HepG2 (cell line): Measurements from ENCODE around the gene ST8SIA1.

Experiments
- CHD2 ChIP-seq: IDR thresholded peaks from 2 replicates; pipeline ENCODE4 v1.6.1; 2011; ENCODE audit warnings: low read depth, low read length, improper control_type of control experiment
- FOXA3 ChIP-seq: IDR thresholded peaks from 2 replicates; pipeline ENCODE4 v1.6.1; 2016; ENCODE audit warnings: missing genetic modification reagents, missing compliant biosample characterization
- FOXM1 ChIP-seq: sonication (generic); formaldehyde crosslinking; IDR thresholded peaks from 2 replicates; pipeline ENCODE4 v1.5.0; 2020; ENCODE audit warnings: missing genetic modification reagents
- MEIS1 ChIP-seq: sonication (generic); formaldehyde crosslinking; IDR thresholded peaks from 2 replicates; pipeline ENCODE4 v1.9.0; 2021; ENCODE audit warnings: mild to moderate bottlenecking, missing genetic modification reagents, moderate library complexity, borderline replicate concordance
- ZBTB1 ChIP-seq: sonication (generic); formaldehyde crosslinking; IDR thresholded peaks from 2 replicates; pipeline ENCODE4 v1.4.0; 2020; ENCODE audit warnings: missing genetic modification reagents, borderline replicate concordance
- ZFYVE20 ChIP-seq: sonication (generic); formaldehyde crosslinking; IDR thresholded peaks from 2 replicates; pipeline ENCODE4 v1.8.0; 2023; ENCODE audit warnings: low read depth, mild to moderate bottlenecking, moderate library complexity, missing genetic modification reagents, borderline replicate concordance
- ZNF552 ChIP-seq: sonication (generic); formaldehyde crosslinking; IDR thresholded peaks from 2 replicates; pipeline ENCODE4 v1.9.0; 2022; ENCODE audit warnings: missing genetic modification reagents, mild to moderate bottlenecking, borderline replicate concordance
- TF ChIP-seq, protein P1 (sequence below): sonication (generic); formaldehyde crosslinking; IDR thresholded peaks from 2 replicates; pipeline ENCODE4 v1.4.0; 2020; ENCODE audit warnings: low read depth, missing genetic modification reagents

GRCh38 chr12:22196236-22196635 lies 138.3 kb downstream of the ST8SIA1 start:
- TF ChIP-seq ZBTB1 (CRISPR knock-in tag) (no peak), ZNF552 (CRISPR knock-in tag) (no peak), MEIS1 (CRISPR knock-in tag) (no peak), CHD2 (no peak), FOXM1 (CRISPR knock-in tag) (no peak), ZFYVE20 (CRISPR knock-in tag) (no peak), FOXA3 (CRISPR knock-in tag) (no peak)
- TF ChIP-seq, protein P1, sequence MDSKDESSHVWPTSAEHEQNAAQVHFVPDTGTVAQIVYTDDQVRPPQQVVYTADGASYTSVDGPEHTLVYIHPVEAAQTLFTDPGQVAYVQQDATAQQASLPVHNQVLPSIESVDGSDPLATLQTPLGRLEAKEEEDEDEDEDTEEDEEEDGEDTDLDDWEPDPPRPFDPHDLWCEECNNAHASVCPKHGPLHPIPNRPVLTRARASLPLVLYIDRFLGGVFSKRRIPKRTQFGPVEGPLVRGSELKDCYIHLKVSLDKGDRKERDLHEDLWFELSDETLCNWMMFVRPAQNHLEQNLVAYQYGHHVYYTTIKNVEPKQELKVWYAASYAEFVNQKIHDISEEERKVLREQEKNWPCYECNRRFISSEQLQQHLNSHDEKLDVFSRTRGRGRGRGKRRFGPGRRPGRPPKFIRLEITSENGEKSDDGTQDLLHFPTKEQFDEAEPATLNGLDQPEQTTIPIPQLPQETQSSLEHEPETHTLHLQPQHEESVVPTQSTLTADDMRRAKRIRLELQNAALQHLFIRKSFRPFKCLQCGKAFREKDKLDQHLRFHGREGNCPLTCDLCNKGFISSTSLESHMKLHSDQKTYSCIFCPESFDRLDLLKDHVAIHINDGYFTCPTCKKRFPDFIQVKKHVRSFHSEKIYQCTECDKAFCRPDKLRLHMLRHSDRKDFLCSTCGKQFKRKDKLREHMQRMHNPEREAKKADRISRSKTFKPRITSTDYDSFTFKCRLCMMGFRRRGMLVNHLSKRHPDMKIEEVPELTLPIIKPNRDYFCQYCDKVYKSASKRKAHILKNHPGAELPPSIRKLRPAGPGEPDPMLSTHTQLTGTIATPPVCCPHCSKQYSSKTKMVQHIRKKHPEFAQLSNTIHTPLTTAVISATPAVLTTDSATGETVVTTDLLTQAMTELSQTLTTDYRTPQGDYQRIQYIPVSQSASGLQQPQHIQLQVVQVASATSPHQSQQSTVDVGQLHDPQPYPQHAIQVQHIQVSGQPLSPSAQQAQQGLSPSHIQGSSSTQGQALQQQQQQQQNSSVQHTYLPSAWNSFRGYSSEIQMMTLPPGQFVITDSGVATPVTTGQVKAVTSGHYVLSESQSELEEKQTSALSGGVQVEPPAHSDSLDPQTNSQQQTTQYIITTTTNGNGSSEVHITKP, result no peak
